ENCODE data around the gene TASP1. TPM values are rescaled to one million over a fixed set of nuclear protein-coding genes. Genes with fewer than 3 reads are reported as not detected.

Gene TASP1
- total RNA-seq, 1 donor from 2014 or later = 10.3 TPM

DNA sequence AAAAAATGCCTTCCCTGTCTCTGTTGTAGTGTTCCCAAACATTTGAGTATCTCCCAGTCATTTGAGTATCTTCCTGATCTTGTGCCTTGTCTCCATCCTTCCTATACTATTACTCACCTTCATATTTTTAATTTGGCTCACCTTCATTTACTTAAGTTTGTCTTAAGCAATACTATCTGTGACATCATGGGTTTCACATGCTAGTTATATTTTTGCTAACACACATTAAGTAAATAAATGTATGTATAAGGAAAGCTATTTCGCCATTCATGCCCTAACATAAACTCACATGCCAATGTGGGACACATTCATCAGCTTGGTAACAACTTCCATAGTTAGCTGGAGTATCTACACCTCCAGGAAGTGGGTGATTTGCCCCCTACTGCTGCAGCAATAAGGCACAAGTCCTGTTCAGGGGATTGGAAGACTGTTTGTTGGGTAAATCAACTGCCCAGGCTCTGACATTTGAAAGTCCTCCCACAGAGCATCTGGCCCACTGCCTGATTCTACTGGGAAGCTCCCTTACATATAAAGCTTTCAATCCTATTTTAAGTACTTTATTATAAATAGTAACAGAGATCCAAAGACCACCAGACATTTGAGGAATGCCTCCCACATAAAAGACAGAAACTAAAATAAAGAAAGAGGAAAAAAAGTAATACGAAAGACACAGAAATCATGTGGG lies 285.3 kb downstream of the TASP1 start:
- Mint-ChIP-seq H3K27me3 (ENCODE audit: low read depth, unreplicated experiment) (peaks cover under 1% of the 10 kb centered on the region), H3K4me1 (ENCODE audit: low read depth, unreplicated experiment) (no peaks in the 10 kb centered on the region), H3K4me3 (ENCODE audit: unreplicated experiment) (no peak overlapping the region), H3K9me3 (ENCODE audit: unreplicated experiment) (no peaks in the 10 kb centered on the region), H3K36me3 (ENCODE audit: low read depth, unreplicated experiment) (no peaks in the 10 kb centered on the region), H3K27ac (ENCODE audit: unreplicated experiment) (no peak overlapping the region)
- Histone ChIP-seq H3K9ac (ENCODE audit: low read length) (no peak overlapping the region), H3K27ac (ENCODE audit: low read depth, low read length) (no peak overlapping the region), H3K4me3 (ENCODE audit: insufficient read depth, low read depth, low read length) (no peak overlapping the region), H2AFZ (ENCODE audit: low read depth, low read length) (no peak overlapping the region), H4K20me1 (ENCODE audit: insufficient read depth, low read length) (no peaks in the 10 kb centered on the region), H3K4me2 (ENCODE audit: low read length) (no peak overlapping the region), H3K79me2 (ENCODE audit: insufficient read depth, low read length) (no peaks in the 10 kb centered on the region), H3K9me3 (ENCODE audit: insufficient read depth, low read depth, low read length) (no peaks in the 10 kb centered on the region), H3K4me1 (ENCODE audit: insufficient read depth, low read length) (peaks cover 5% of the 10 kb centered on the region), H3K36me3 (ENCODE audit: insufficient read depth, low read length) (no peaks in the 10 kb centered on the region), H3K27me3 (ENCODE audit: insufficient read depth, low read length) (no peaks in the 10 kb centered on the region)
- FAIRE-seq = no peak
- TF ChIP-seq, protein P1, sequence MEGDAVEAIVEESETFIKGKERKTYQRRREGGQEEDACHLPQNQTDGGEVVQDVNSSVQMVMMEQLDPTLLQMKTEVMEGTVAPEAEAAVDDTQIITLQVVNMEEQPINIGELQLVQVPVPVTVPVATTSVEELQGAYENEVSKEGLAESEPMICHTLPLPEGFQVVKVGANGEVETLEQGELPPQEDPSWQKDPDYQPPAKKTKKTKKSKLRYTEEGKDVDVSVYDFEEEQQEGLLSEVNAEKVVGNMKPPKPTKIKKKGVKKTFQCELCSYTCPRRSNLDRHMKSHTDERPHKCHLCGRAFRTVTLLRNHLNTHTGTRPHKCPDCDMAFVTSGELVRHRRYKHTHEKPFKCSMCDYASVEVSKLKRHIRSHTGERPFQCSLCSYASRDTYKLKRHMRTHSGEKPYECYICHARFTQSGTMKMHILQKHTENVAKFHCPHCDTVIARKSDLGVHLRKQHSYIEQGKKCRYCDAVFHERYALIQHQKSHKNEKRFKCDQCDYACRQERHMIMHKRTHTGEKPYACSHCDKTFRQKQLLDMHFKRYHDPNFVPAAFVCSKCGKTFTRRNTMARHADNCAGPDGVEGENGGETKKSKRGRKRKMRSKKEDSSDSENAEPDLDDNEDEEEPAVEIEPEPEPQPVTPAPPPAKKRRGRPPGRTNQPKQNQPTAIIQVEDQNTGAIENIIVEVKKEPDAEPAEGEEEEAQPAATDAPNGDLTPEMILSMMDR (IDR thresholded peaks at IDR 0.05; ENCODE audit: insufficient read depth, low read depth, low read length) = no peak
- no peak for TF ChIP-seq EZH2 (IDR thresholded peaks at IDR 0.05; ENCODE audit: insufficient read depth, low read length)
- DNase-seq (ENCODE audit: low read depth) = no peak

DNA sequence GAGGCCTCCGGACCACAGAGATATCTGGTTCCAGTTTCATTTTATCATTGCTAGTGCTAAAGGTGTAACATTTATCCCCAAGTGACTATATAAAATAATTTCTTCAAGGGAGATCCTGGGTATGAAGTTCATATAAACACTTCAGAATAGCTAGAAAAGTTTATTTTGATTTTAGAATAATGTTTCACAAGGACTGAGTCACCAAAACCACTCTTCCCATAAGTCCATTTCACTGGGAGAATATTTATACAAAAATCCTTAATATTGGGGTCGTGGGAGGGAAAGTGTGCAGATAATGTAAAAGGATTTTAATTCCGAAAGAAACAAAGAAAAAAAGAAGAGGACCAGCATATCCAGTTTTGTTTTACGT lies 289.5 kb downstream of the TASP1 start:
- H3K4me2 ChIP-seq (ENCODE audit: low read length) = peak overlapping the region; percentile 75
- FAIRE-seq = no peak
- H3K9ac ChIP-seq (ENCODE audit: low read length) = no peak overlapping the region

More for the DNA sequence above, 289.5 kb downstream of the TASP1 start:
- no peaks in the 10 kb centered on the region for H4K20me1 ChIP-seq (ENCODE audit: insufficient read depth, low read length)
- Mint-ChIP-seq H3K9me3 (ENCODE audit: unreplicated experiment) (peaks cover under 1% of the 10 kb centered on the region), H3K36me3 (ENCODE audit: low read depth, unreplicated experiment) (no peaks in the 10 kb centered on the region), H3K27me3 (ENCODE audit: low read depth, unreplicated experiment) (no peaks in the 10 kb centered on the region), H3K4me3 (ENCODE audit: unreplicated experiment) (no peak overlapping the region), H3K4me1 (ENCODE audit: low read depth, unreplicated experiment) (peaks cover 2% of the 10 kb centered on the region), H3K27ac (ENCODE audit: unreplicated experiment) (no peak overlapping the region)
- H3K79me2 ChIP-seq (ENCODE audit: insufficient read depth, low read length) = no peaks in the 10 kb centered on the region
- no peak for DNase-seq (ENCODE audit: low read depth)
- peak overlapping the region; percentile 20 for H3K4me3 ChIP-seq (ENCODE audit: insufficient read depth, low read depth, low read length)
- peaks cover 5% of the 10 kb centered on the region for H3K4me1 ChIP-seq (ENCODE audit: insufficient read depth, low read length)
- H3K27me3 ChIP-seq (ENCODE audit: insufficient read depth, low read length) = no peaks in the 10 kb centered on the region
- H3K27ac ChIP-seq (ENCODE audit: low read depth, low read length) = no peak overlapping the region
- H2AFZ ChIP-seq (ENCODE audit: low read depth, low read length) = peak overlapping the region; percentile 15
- no peaks in the 10 kb centered on the region for H3K36me3 ChIP-seq (ENCODE audit: insufficient read depth, low read length)
- no peak for TF ChIP-seq EZH2 (IDR thresholded peaks at IDR 0.05; ENCODE audit: insufficient read depth, low read length)
- TF ChIP-seq, protein P1 (IDR thresholded peaks at IDR 0.05; ENCODE audit: insufficient read depth, low read depth, low read length) = no peak
- H3K9me3 ChIP-seq (ENCODE audit: insufficient read depth, low read depth, low read length) = no peaks in the 10 kb centered on the region
